ENCODE results near the gene HCN1. TPM values are rescaled to one million over a fixed set of nuclear protein-coding genes. Genes with fewer than 3 reads are reported as not detected.

Gene HCN1
- polyA plus RNA-seq, 1 experiment: not detected

GRCh38 chr5:45542421-45542820 lies 153.8 kb downstream of the HCN1 start:
- no peaks in the 10 kb centered on the region for H3K36me3 ChIP-seq (ENCODE audit: control insufficient read depth, insufficient read depth, low read length)
- ChIA-PET CTCF (no interaction called here), POLR2A (no interaction called here)
- TF ChIP-seq CTCF (IDR thresholded peaks at IDR 0.05; ENCODE audit: insufficient read depth, low read depth, low read length): no peak
- no peak overlapping the region for H3K4me3 ChIP-seq (ENCODE audit: low read depth, low read length)
- no peaks in the 10 kb centered on the region for H3K27me3 ChIP-seq (ENCODE audit: control insufficient read depth, insufficient read depth, low read length)
- DNase-seq (ENCODE audit: low read depth): no peak

GRCh38 chr5:45533663-45534062 lies 162.5 kb downstream of the HCN1 start:
- no peak for TF ChIP-seq CTCF (IDR thresholded peaks at IDR 0.05; ENCODE audit: insufficient read depth, low read depth, low read length)
- CTCF ChIA-PET: no interaction called here
- POLR2A ChIA-PET: no interaction called here

GRCh38 chr5:45532826-45533624 lies 163.2 kb downstream of the HCN1 start:
- ChIA-PET POLR2A (no interaction called here), CTCF (no interaction called here)
- H3K4me3 ChIP-seq (ENCODE audit: low read depth, low read length): no peak overlapping the region
- no peaks in the 10 kb centered on the region for H3K27me3 ChIP-seq (ENCODE audit: control insufficient read depth, insufficient read depth, low read length)
- no peak for DNase-seq (ENCODE audit: low read depth)
- H3K36me3 ChIP-seq (ENCODE audit: control insufficient read depth, insufficient read depth, low read length): no peaks in the 10 kb centered on the region
- TF ChIP-seq CTCF (IDR thresholded peaks at IDR 0.05; ENCODE audit: insufficient read depth, low read depth, low read length): no peak

More at GRCh38 chr5:45533663-45534062, 162.5 kb downstream of the HCN1 start:
- Histone ChIP-seq H3K27me3 (ENCODE audit: control insufficient read depth, insufficient read depth, low read length) (no peaks in the 10 kb centered on the region), H3K4me3 (ENCODE audit: low read depth, low read length) (no peak overlapping the region), H3K36me3 (ENCODE audit: control insufficient read depth, insufficient read depth, low read length) (no peaks in the 10 kb centered on the region)
- DNase-seq (ENCODE audit: low read depth): no peak

GRCh38 chr5:45521067-45521466 lies 175.1 kb downstream of the HCN1 start:
- Histone ChIP-seq H3K27me3 (ENCODE audit: control insufficient read depth, insufficient read depth, low read length) (no peaks in the 10 kb centered on the region), H3K36me3 (ENCODE audit: control insufficient read depth, insufficient read depth, low read length) (no peaks in the 10 kb centered on the region), H3K4me3 (ENCODE audit: low read depth, low read length) (no peak overlapping the region)
- ChIA-PET CTCF (no interaction called here), POLR2A (no interaction called here)
- DNase-seq (ENCODE audit: low read depth): no peak
- 0 out of 2 replicates have a peak, but pooled peaks have one; percentile 15 for TF ChIP-seq CTCF (IDR thresholded peaks at IDR 0.05; ENCODE audit: insufficient read depth, low read depth, low read length)

GRCh38 chr5:45512521-45512920 lies 183.7 kb downstream of the HCN1 start:
- DNase-seq (ENCODE audit: low read depth): no peak
- ChIA-PET CTCF (no interaction called here), POLR2A (no interaction called here)
- Histone ChIP-seq H3K4me3 (ENCODE audit: low read depth, low read length) (no peak overlapping the region), H3K27me3 (ENCODE audit: control insufficient read depth, insufficient read depth, low read length) (no peaks in the 10 kb centered on the region), H3K36me3 (ENCODE audit: control insufficient read depth, insufficient read depth, low read length) (no peaks in the 10 kb centered on the region)
- TF ChIP-seq CTCF (IDR thresholded peaks at IDR 0.05; ENCODE audit: insufficient read depth, low read depth, low read length): no peak
